Ishikawa (cell line): ENCODE results near the gene ARHGAP26.

Experiments used
- CREB1 ChIP-seq: IDR thresholded peaks from 2 replicates; pipeline ENCODE4 v1.6.1; 2012; ENCODE audit warnings: low read depth
- EGR1 ChIP-seq: IDR thresholded peaks from 2 replicates; pipeline ENCODE4 v1.6.1; 2012
- TAF1 ChIP-seq: IDR thresholded peaks from 2 replicates; pipeline ENCODE4 v1.6.1; 2012; ENCODE audit warnings: low read depth, mild to moderate bottlenecking
- TEAD4 ChIP-seq: IDR thresholded peaks from 2 replicates; pipeline ENCODE4 v1.6.1; 2012
- TF ChIP-seq, protein P1 (sequence below): IDR thresholded peaks from 2 replicates; pipeline ENCODE4 v1.6.1; 2012; ENCODE audit warnings: low read depth, mild to moderate bottlenecking

- TF ChIP-seq TEAD4 (no peak), TAF1 (no peak), EGR1 (no peak), CREB1 (no peak)
- TF ChIP-seq, protein P1, sequence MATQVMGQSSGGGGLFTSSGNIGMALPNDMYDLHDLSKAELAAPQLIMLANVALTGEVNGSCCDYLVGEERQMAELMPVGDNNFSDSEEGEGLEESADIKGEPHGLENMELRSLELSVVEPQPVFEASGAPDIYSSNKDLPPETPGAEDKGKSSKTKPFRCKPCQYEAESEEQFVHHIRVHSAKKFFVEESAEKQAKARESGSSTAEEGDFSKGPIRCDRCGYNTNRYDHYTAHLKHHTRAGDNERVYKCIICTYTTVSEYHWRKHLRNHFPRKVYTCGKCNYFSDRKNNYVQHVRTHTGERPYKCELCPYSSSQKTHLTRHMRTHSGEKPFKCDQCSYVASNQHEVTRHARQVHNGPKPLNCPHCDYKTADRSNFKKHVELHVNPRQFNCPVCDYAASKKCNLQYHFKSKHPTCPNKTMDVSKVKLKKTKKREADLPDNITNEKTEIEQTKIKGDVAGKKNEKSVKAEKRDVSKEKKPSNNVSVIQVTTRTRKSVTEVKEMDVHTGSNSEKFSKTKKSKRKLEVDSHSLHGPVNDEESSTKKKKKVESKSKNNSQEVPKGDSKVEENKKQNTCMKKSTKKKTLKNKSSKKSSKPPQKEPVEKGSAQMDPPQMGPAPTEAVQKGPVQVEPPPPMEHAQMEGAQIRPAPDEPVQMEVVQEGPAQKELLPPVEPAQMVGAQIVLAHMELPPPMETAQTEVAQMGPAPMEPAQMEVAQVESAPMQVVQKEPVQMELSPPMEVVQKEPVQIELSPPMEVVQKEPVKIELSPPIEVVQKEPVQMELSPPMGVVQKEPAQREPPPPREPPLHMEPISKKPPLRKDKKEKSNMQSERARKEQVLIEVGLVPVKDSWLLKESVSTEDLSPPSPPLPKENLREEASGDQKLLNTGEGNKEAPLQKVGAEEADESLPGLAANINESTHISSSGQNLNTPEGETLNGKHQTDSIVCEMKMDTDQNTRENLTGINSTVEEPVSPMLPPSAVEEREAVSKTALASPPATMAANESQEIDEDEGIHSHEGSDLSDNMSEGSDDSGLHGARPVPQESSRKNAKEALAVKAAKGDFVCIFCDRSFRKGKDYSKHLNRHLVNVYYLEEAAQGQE = no peak
Measured at GRCh38 chr5:143275512-143276363, 505.6 kb downstream of the ARHGAP26 start.
